ENCODE data around the gene ANKRD66. TPM values are rescaled to one million over a fixed set of nuclear protein-coding genes. Genes with fewer than 3 reads are reported as not detected.

The ANKRD66 gene
- polyA plus RNA-seq, 2 of the 4 experiments (the other 2 are of a cell fraction): not detected

Other genes with a start within 250 kb of the ANKRD66 start
- 0.48 and 0.78 TPM in 2 replicates for gene CYP39A1, start 94.1 kb upstream of the ANKRD66 start, polyA plus RNA-seq (2011; rRNA removed)
- 0.07 to 0.26 TPM (median 0.22 TPM) in 3 replicates for gene CYP39A1, start 94.1 kb upstream of the ANKRD66 start, polyA plus RNA-seq (2017; fragmentation: RNase III; extraction: RNeasy Plus Mini Kit Qiagen cat#74134 plus additional on column Dnase treatment)
- 3.5 and 4.7 TPM in 2 replicates for gene SLC25A27, start 94.0 kb upstream of the ANKRD66 start, polyA plus RNA-seq (2011; rRNA removed)
- 0.98 to 1.9 TPM (median 1.4 TPM) in 3 replicates for gene SLC25A27, start 94.0 kb upstream of the ANKRD66 start, polyA plus RNA-seq (2017; fragmentation: RNase III; extraction: RNeasy Plus Mini Kit Qiagen cat#74134 plus additional on column Dnase treatment)
- 0.03 TPM in 2 replicates for gene TDRD6, start 59.0 kb upstream of the ANKRD66 start, polyA plus RNA-seq (2011; rRNA removed)
- gene TDRD6, start 59.0 kb upstream of the ANKRD66 start, polyA plus RNA-seq (2017; fragmentation: RNase III; extraction: RNeasy Plus Mini Kit Qiagen cat#74134 plus additional on column Dnase treatment): not detected in 3 replicates
- 0.04 TPM in 1 of 2 replicates, not detected in the other for gene PLA2G7, start 11.6 kb upstream of the ANKRD66 start, polyA plus RNA-seq (2011; rRNA removed)
- not detected in 3 replicates for gene PLA2G7, start 11.6 kb upstream of the ANKRD66 start, polyA plus RNA-seq (2017; fragmentation: RNase III; extraction: RNeasy Plus Mini Kit Qiagen cat#74134 plus additional on column Dnase treatment)
- gene MEP1A, start 46.5 kb downstream of the ANKRD66 start, polyA plus RNA-seq (2011; rRNA removed): not detected in 2 replicates
- not detected in 3 replicates for gene MEP1A, start 46.5 kb downstream of the ANKRD66 start, polyA plus RNA-seq (2017; fragmentation: RNase III; extraction: RNeasy Plus Mini Kit Qiagen cat#74134 plus additional on column Dnase treatment)
- not detected in 2 replicates for gene ADGRF5, start 175.0 kb downstream of the ANKRD66 start, polyA plus RNA-seq (2011; rRNA removed)
- gene ADGRF5, start 175.0 kb downstream of the ANKRD66 start, polyA plus RNA-seq (2017; fragmentation: RNase III; extraction: RNeasy Plus Mini Kit Qiagen cat#74134 plus additional on column Dnase treatment): not detected in 3 replicates